Kidney capillary endothelial cell (primary cell): Measurements from ENCODE around the gene EMP2.

Experiments used
- DNase-seq: peaks from one replicate; pipeline ENCODE4 v3.0.0-alpha.2; 2018; ENCODE audit warnings: low spot score

The EMP2 gene

GRCh38 chr16:10485698-10486382 is 94.6 kb downstream of the EMP2 start:
- no peak for DNase-seq

GRCh38 chr16:10485159-10485558 is 95.2 kb downstream of the EMP2 start:
- no peak for DNase-seq

- DNase-seq: no peak
Observed at GRCh38 chr16:10480151-10480550, 100.2 kb downstream of the EMP2 start.
